A549 (cell line): ENCODE measurements around the gene PTCD2. TPM values are rescaled to one million over a fixed set of nuclear protein-coding genes. Genes with fewer than 3 reads are reported as not detected.

Source experiments
- ATAC-seq, 2 experiments: fragments of 200-7000 bp in 1 of 2; fragments of >200 bp in 1 of 2; cut with Nextera tagmentation in 1 of 2; cut with Tn5 transposase in 1 of 2; 3 replicates each; pipeline versions ENCODE4 v1.8.0 to v1.9.1; 2018 to 2020; ENCODE audit warnings: mild to moderate bottlenecking in 1 of 2, moderate library complexity in 1 of 2
- CTCF ChIA-PET: fragments of 300-600 bp; sonication (Branson Sonifier 250); formaldehyde crosslinking; extraction: SDS; loops from one replicate; lab custom pipeline; 2021; ENCODE audit warnings: antibody characterized with exemption, inconsistent platforms; lab: Yijun Ruan, JAX
- POLR2A ChIA-PET: fragments of 350-600 bp; formaldehyde crosslinking; extraction: SDS; loops from one replicate; lab custom pipeline; 2021; ENCODE audit warnings: antibody characterized with exemption, inconsistent platforms; lab: Yijun Ruan, JAX
- DNase-seq, 2 experiments: peaks; one replicate each; pipeline versions ENCODE4 v3.0.0 to v3.0.0-alpha.2; 2011 to 2016; ENCODE audit warnings: low read depth in 1 of 2, low spot score in 1 of 2
- FAIRE-seq: peaks from 2 replicates; lab custom pipeline; 2011; peaks lifted over from hg19 to GRCh38; lab: Jason Lieb, UNC
- H3K27ac ChIP-seq, 2 experiments: fragments of >200 bp; sonication (Bioruptor Twin); formaldehyde crosslinking; 3 replicates each; pipeline ENCODE4 v1.5.1; 2016 to 2017
- H3K4me1 ChIP-seq: fragments of >200 bp; sonication (Bioruptor Twin); formaldehyde crosslinking; 3 replicates; pipeline ENCODE4 v1.6.1; 2016
- H3K4me2 ChIP-seq: fragments of >200 bp; sonication (Bioruptor Twin); formaldehyde crosslinking; 3 replicates; pipeline ENCODE4 v1.6.1; 2016
- H3K4me3 ChIP-seq: fragments of >200 bp; sonication (Bioruptor Twin); formaldehyde crosslinking; 3 replicates; pipeline ENCODE4 v1.5.1; 2016
- H3K9me3 ChIP-seq: fragments of >200 bp; sonication (Bioruptor Twin); formaldehyde crosslinking; 3 replicates; pipeline ENCODE4 v1.6.1; 2016
- CHD2 ChIP-seq: fragments of 150-350 bp; IDR thresholded peaks from 2 replicates; pipeline ENCODE4 v1.6.1; 2014; ENCODE audit warnings: low read length; ENCODE audit not compliant: partially characterized antibody
- EHMT2 ChIP-seq: fragments of 200-600 bp; sonication (generic); IDR thresholded peaks from 2 replicates; pipeline ENCODE4 v1.6.1; 2016; ENCODE audit warnings: antibody characterized with exemption, low read depth, mild to moderate bottlenecking, moderate library complexity
- ELK1 ChIP-seq: fragments of 150-350 bp; IDR thresholded peaks from 2 replicates; pipeline ENCODE4 v1.6.1; 2014; ENCODE audit warnings: low read depth, mild to moderate bottlenecking, low read length
- FOSB ChIP-seq: fragments of 250-450 bp; sonication (Bioruptor Pico); IDR thresholded peaks from 2 replicates; pipeline ENCODE4 v1.5.0; 2020; ENCODE audit warnings: mild to moderate bottlenecking, moderate library complexity
- JUN ChIP-seq, 2 experiments: fragments of >200 bp; sonication (Bioruptor Twin); formaldehyde crosslinking; IDR thresholded peaks; 2 replicates in 1 of 2; 3 replicates in 1 of 2; pipeline ENCODE4 v1.6.1; 2016 to 2017
- JUNB ChIP-seq: fragments of >200 bp; sonication (Bioruptor Twin); formaldehyde crosslinking; IDR thresholded peaks from 2 replicates; pipeline ENCODE4 v1.6.1; 2016
- KDM1A ChIP-seq: fragments of 200-600 bp; sonication (generic); IDR thresholded peaks from 2 replicates; pipeline ENCODE4 v1.6.1; 2016; ENCODE audit warnings: low read depth, mild to moderate bottlenecking
- KDM5A ChIP-seq: fragments of 200-600 bp; sonication (generic); IDR thresholded peaks from 2 replicates; pipeline ENCODE4 v1.6.1; 2016; ENCODE audit warnings: antibody characterized with exemption, mild to moderate bottlenecking
- NFE2L2 ChIP-seq: fragments of 150-350 bp; conservative IDR thresholded peaks from 2 replicates; pipeline ENCODE4 v1.6.1; 2014; ENCODE audit warnings: low read length
- PBX3 ChIP-seq: IDR thresholded peaks from 2 replicates; pipeline ENCODE4 v1.6.1; 2012
- RAD21 ChIP-seq, 2 experiments: fragments of >200 bp in 1 of 2; sonication (Bioruptor Twin) in 1 of 2; formaldehyde crosslinking in 1 of 2; IDR thresholded peaks in 1 of 2; conservative IDR thresholded peaks in 1 of 2; 2 replicates in 1 of 2; 3 replicates in 1 of 2; pipeline ENCODE4 v1.6.1; 2012 to 2018; ENCODE audit warnings: inconsistent platforms in 1 of 2
- RARB ChIP-seq: fragments of 250-450 bp; sonication (Bioruptor Pico); IDR thresholded peaks from 2 replicates; pipeline ENCODE4 v1.8.0; 2021; ENCODE audit warnings: mild to moderate bottlenecking, moderate library complexity
- ZFP36 ChIP-seq: fragments of 450-650 bp; IDR thresholded peaks from 2 replicates; pipeline ENCODE4 v1.6.1; 2014; ENCODE audit warnings: borderline replicate concordance; ENCODE audit not compliant: partially characterized antibody
- ZNF302 ChIP-seq: fragments of 250-450 bp; sonication (Bioruptor Pico); IDR thresholded peaks from 2 replicates; pipeline ENCODE4 v1.9.0; 2021; ENCODE audit warnings: inconsistent platforms, mild to moderate bottlenecking, moderate library complexity
- ZSCAN20 ChIP-seq: fragments of 250-450 bp; sonication (Bioruptor Pico); IDR thresholded peaks from 2 replicates; pipeline ENCODE4 v1.8.0; 2022; ENCODE audit warnings: mild to moderate bottlenecking, moderate library complexity
- WGBS: methylation state at CpG from one replicate; pipeline ENCODE4 v1.1.6; 2017; ENCODE audit errors: missing lambda C conversion rate; 5-methylcytosine and 5-hydroxymethylcytosine counted together
- polyA plus RNA-seq, 4 experiments: library from polyadenylated mRNA; depleted of rRNA in 3 of 4; stranded (reverse); fragments of >200 nt; fragmentation: RNase III in 1 of 4; extraction: RNeasy Plus Mini Kit Qiagen cat#74134 plus additional on column Dnase treatment in 1 of 4; gene quantifications; 2 replicates in 3 of 4; 3 replicates in 1 of 4; pipeline ENCODE4 v1.2.3, GENCODE V29; 2011 to 2017
- small RNA-seq, 6 experiments: library from RNA; depleted of rRNA; stranded (forward); fragments of <200 nt; gene quantifications; one replicate each; pipeline ENCODE3, GENCODE V24; 2012
- TF ChIP-seq, protein P1 (sequence below): fragments of 450-650 bp; IDR thresholded peaks from 2 replicates; pipeline ENCODE4 v1.6.1; 2014; ENCODE audit warnings: antibody characterized with exemption
- TF ChIP-seq, protein P2 (sequence below): IDR thresholded peaks from 2 replicates; pipeline ENCODE4 v1.6.1; 2012

PTCD2 gene
- polyA plus RNA-seq, 2 of the 4 experiments (the other 2 are of a cell fraction): 13.2 to 31.1 TPM

- H3K4me1 ChIP-seq: peaks cover 3% of the 10 kb centered on the region
- H3K9me3 ChIP-seq: no peaks in the 10 kb centered on the region
- ChIA-PET POLR2A (no interaction called here), CTCF (no interaction called here)
- DNase-seq (no peak), ATAC-seq (no peak), FAIRE-seq (no peak)
- H3K27ac ChIP-seq: no peak overlapping the region
- no peak overlapping the region for H3K4me2 ChIP-seq
- no peak overlapping the region for H3K4me3 ChIP-seq
- TF ChIP-seq, protein P1, sequence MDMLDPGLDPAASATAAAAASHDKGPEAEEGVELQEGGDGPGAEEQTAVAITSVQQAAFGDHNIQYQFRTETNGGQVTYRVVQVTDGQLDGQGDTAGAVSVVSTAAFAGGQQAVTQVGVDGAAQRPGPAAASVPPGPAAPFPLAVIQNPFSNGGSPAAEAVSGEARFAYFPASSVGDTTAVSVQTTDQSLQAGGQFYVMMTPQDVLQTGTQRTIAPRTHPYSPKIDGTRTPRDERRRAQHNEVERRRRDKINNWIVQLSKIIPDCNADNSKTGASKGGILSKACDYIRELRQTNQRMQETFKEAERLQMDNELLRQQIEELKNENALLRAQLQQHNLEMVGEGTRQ: no peak
- TF ChIP-seq NFE2L2: no peak
- no peak for TF ChIP-seq KDM5A
- no peak for TF ChIP-seq PBX3
- no peak for TF ChIP-seq JUN (IDR thresholded peaks at IDR 0.05)
- TF ChIP-seq ZSCAN20 (CRISPR knock-in tag): no peak
- no peak for TF ChIP-seq FOSB (CRISPR knock-in tag)
- TF ChIP-seq CHD2: no peak
- TF ChIP-seq EHMT2: no peak
- TF ChIP-seq JUNB: no peak
- no peak for TF ChIP-seq ZFP36
- TF ChIP-seq ELK1: no peak
- TF ChIP-seq RAD21 (conservative IDR thresholded peaks at IDR 0.05 in 1 of 2, IDR thresholded peaks at IDR 0.05 in 1 of 2): no peak
- TF ChIP-seq KDM1A: no peak
- no peak for TF ChIP-seq ZNF302 (CRISPR knock-in tag)
- TF ChIP-seq, protein P2, sequence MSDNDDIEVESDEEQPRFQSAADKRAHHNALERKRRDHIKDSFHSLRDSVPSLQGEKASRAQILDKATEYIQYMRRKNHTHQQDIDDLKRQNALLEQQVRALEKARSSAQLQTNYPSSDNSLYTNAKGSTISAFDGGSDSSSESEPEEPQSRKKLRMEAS: no peak
- no peak for TF ChIP-seq RARB (CRISPR knock-in tag)
- 94% methylated on average over 42 of the region's 48 CpGs for WGBS
Observed at GRCh38 chr5:72417333-72418062, 97.3 kb downstream of the PTCD2 start.

Small RNA genes within 50 kb of the gene (small RNA-seq; reads per million reads assigned to genes)
- gene RN7SL153P: 0 reads per million in 6 experiments

Other genes starting within 250 kb of the PTCD2 start
- 73.0 and 93.0 TPM in 2 replicates for gene MAP1B, start 212.9 kb upstream of the PTCD2 start, polyA plus RNA-seq (2011; rRNA removed)
- gene MAP1B, start 212.9 kb upstream of the PTCD2 start, polyA plus RNA-seq (2017; fragmentation: RNase III; extraction: RNeasy Plus Mini Kit Qiagen cat#74134 plus additional on column Dnase treatment): 37.1 to 49.1 TPM (median 40.2 TPM) in 3 replicates
- 141 and 160 TPM in 2 replicates for gene MRPS27, start 133 bp upstream of the PTCD2 start, polyA plus RNA-seq (2011; rRNA removed)
- 73.8 to 81.1 TPM (median 81.0 TPM) in 3 replicates for gene MRPS27, start 133 bp upstream of the PTCD2 start, polyA plus RNA-seq (2017; fragmentation: RNase III; extraction: RNeasy Plus Mini Kit Qiagen cat#74134 plus additional on column Dnase treatment)
- not detected in 2 replicates for gene ZNF366, start 187.0 kb downstream of the PTCD2 start, polyA plus RNA-seq (2011; rRNA removed)
- not detected in 3 replicates for gene ZNF366, start 187.0 kb downstream of the PTCD2 start, polyA plus RNA-seq (2017; fragmentation: RNase III; extraction: RNeasy Plus Mini Kit Qiagen cat#74134 plus additional on column Dnase treatment)